OCI-LY7 (cell line): ENCODE measurements around the gene FUNDC2.

Experiments
- CTCF ChIP-seq: fragments of 200-600 bp; sonication (generic); conservative IDR thresholded peaks from 2 replicates; pipeline ENCODE4 v1.5.1; 2014; ENCODE audit warnings: mild to moderate bottlenecking, antibody characterized with exemption, low read length, moderate library complexity, mixed read lengths
- EZH2phosphoT487 ChIP-seq: fragments of 200-600 bp; sonication (generic); IDR thresholded peaks from 2 replicates; pipeline ENCODE4 v1.6.1; 2018; ENCODE audit warnings: low read depth, borderline replicate concordance, mild to moderate bottlenecking, mixed run types, antibody characterized with exemption, low read length, moderate library complexity, mixed read lengths

- TF ChIP-seq CTCF (no peak), EZH2phosphoT487 (no peak)
Observed at GRCh38 chrX:154998204-154998880, 28.3 kb upstream of the FUNDC2 start.
